Glutamatergic neuron (in vitro differentiated cells): ENCODE measurements around the gene NIFK. TPM values are rescaled to one million over a fixed set of nuclear protein-coding genes. Genes with fewer than 3 reads are reported as not detected.

Source experiments
- DNase-seq: peaks from one replicate; pipeline ENCODE4 v3.0.0; 2022
- H3K27ac Mint-ChIP-seq: one replicate; pipeline ENCODE4 v1.8.0; 2020; ENCODE audit warnings: mild to moderate bottlenecking, mixed read lengths, inconsistent platforms; ENCODE audit not compliant: unreplicated experiment
- H3K27me3 Mint-ChIP-seq: one replicate; pipeline ENCODE4 v1.8.0; 2020; ENCODE audit warnings: mild to moderate bottlenecking, moderate library complexity, mixed read lengths, inconsistent platforms; ENCODE audit not compliant: unreplicated experiment
- H3K36me3 Mint-ChIP-seq: one replicate; pipeline ENCODE4 v1.8.0; 2020; ENCODE audit warnings: mild to moderate bottlenecking, mixed read lengths, inconsistent platforms; ENCODE audit not compliant: unreplicated experiment
- H3K4me1 Mint-ChIP-seq: one replicate; pipeline ENCODE4 v1.8.0; 2020; ENCODE audit warnings: mild to moderate bottlenecking, low read depth, mixed read lengths, inconsistent platforms; ENCODE audit not compliant: unreplicated experiment
- H3K4me3 Mint-ChIP-seq: one replicate; pipeline ENCODE4 v1.8.0; 2020; ENCODE audit warnings: mild to moderate bottlenecking, mixed read lengths, inconsistent platforms; ENCODE audit not compliant: unreplicated experiment
- H3K9me3 Mint-ChIP-seq: one replicate; pipeline ENCODE4 v1.8.0; 2020; ENCODE audit warnings: mild to moderate bottlenecking, moderate library complexity, mixed read lengths, inconsistent platforms; ENCODE audit not compliant: unreplicated experiment
- total RNA-seq: library from RNA; stranded (reverse); fragmentation: NEBNext Ultra II Directional; extraction: Animal tissue kit (Norgen Biotek cat#: 25700); gene quantifications from one replicate; pipeline ENCODE4 v1.2.1, GENCODE V29; 2021; ENCODE audit not compliant: unreplicated experiment
- TF ChIP-seq, protein P1 (sequence below): fragments of 200-600 bp; sonication (generic); IDR thresholded peaks from one replicate; pipeline ENCODE4 v1.5.0; 2021; ENCODE audit not compliant: partially characterized antibody, unreplicated experiment

The NIFK gene
- total RNA-seq, 1 donor from 2014 or later = 38.5 TPM

DNA sequence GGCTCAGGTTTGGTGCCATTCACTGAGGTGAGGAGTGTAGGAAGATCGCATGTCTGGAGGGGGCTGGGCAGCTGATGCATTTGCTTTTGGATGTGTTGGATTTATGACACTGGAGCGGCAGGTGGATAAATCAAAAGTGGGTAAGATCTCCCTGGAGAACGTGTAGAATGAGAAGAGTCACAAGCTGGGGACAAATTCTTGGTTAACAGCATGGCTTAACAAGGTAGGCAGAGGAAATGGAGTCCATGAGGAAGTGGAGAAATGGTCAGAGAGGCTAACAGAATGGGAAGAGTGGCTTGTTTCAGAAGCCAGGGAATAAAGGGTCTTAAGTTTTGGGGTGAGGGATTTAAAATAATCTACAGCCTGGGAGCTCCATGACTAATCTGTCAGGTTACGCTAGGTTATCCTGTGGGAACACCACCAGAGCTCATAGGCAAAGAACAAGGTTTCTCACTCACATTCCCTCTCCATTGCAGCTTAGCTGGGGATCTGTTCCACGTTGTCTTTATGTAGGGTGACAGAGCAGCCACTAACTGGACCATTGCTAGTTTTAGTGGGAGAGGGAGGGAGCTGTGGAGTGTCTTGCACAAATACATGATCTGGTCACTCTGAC is 31.6 kb upstream of the NIFK start:
- Mint-ChIP-seq H3K27ac (peak overlapping the region; percentile 30), H3K9me3 (peaks cover 9% of the 10 kb centered on the region), H3K4me1 (peaks cover 24% of the 10 kb centered on the region), H3K27me3 (peaks cover 13% of the 10 kb centered on the region), H3K36me3 (no peaks in the 10 kb centered on the region), H3K4me3 (no peak overlapping the region)
- TF ChIP-seq, protein P1, sequence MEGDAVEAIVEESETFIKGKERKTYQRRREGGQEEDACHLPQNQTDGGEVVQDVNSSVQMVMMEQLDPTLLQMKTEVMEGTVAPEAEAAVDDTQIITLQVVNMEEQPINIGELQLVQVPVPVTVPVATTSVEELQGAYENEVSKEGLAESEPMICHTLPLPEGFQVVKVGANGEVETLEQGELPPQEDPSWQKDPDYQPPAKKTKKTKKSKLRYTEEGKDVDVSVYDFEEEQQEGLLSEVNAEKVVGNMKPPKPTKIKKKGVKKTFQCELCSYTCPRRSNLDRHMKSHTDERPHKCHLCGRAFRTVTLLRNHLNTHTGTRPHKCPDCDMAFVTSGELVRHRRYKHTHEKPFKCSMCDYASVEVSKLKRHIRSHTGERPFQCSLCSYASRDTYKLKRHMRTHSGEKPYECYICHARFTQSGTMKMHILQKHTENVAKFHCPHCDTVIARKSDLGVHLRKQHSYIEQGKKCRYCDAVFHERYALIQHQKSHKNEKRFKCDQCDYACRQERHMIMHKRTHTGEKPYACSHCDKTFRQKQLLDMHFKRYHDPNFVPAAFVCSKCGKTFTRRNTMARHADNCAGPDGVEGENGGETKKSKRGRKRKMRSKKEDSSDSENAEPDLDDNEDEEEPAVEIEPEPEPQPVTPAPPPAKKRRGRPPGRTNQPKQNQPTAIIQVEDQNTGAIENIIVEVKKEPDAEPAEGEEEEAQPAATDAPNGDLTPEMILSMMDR = no peak
- no peak for DNase-seq

GRCh38 chr2:121766624-121767023 is 29.9 kb upstream of the NIFK start:
- Mint-ChIP-seq H3K27me3 (peaks cover 7% of the 10 kb centered on the region), H3K27ac (no peak overlapping the region), H3K9me3 (peaks cover 2% of the 10 kb centered on the region), H3K4me1 (peaks cover 11% of the 10 kb centered on the region), H3K36me3 (no peaks in the 10 kb centered on the region), H3K4me3 (no peak overlapping the region)
- no peak for DNase-seq
- TF ChIP-seq, protein P1 = no peak

DNA sequence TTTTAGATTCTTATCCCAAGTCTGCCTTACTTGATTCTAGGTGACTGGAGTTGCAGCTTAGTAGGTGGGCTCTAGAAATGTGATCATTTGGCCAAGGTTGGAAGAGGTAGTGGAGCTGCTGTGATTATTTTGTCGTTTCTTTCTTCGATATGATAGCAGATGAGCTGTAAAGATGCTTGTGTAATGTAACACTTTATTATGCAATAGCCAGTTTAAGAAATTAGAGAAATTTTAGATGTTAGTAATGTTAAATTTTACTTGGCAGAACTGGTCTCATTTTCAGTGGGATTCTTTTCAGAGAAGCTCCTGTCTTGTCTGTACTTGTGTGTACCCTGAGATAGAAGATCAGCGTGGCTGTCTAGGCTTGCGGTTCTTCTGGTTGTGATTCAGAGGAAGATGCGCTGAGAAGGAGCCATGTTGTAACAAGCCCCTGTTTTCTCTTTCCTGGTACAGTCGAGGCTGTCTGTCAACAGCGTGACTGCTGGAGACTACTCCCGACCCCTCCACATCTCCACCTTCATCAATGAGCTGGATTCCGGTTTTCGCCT is 28.1 kb upstream of the NIFK start:
- H3K9me3 Mint-ChIP-seq = no peaks in the 10 kb centered on the region
- no peaks in the 10 kb centered on the region for H3K36me3 Mint-ChIP-seq

DNA sequence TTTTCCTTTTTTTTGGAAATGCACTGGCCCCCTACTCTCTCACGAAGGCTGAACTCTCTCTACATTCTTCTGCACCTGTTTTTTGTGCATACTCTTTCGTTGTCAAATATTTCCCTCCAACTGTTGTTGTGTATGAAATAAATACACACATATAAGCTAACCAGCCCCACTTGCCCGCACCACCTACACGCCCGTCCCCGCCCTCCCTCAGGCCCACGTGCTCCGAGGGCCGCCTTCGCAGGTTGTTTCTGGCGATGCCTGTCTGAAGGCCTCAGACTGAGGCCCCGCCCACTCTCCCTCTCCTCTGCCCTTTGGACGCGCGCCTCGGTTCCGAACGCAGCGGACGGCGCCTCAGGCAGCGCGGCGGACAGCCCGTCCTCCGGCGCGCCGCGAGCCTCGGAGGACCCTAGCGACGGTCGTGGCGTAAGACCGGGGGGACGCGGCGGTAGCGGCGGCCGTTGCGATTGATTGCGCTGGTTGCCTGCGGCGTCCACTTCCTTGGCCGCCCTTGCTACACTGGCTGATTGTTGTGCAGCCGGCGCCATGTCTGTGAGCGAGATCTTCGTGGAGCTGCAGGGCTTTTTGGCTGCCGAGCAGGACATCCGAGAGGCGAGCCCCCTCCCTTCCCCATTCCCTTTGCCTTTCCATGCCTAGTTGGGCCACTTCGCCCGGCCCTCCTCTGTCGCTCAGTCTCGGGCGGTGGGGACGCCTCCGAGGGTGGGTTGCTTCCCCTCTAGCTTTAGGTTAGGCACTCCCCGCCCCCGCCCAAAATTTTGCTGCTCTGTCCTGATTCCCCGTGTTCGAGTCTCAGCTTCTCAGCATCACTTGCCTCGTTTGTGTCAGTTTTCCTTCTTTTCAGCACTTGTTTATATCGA is 18.8 kb upstream of the NIFK start, which contains the start of gene TSN:
TSS of gene TSN (plus strand) at position 415 of the 875 bp plus-strand sequence. CDS start at position 544, 129 bp downstream.
- DNase-seq = peak; percentile 98
- peak within 1 kb of the TSS; percentile 97 for H3K4me3 Mint-ChIP-seq
- H3K27me3 Mint-ChIP-seq = peaks cover 10% of the 10 kb centered on the region
- peaks cover 5% of the 10 kb centered on the region for H3K4me1 Mint-ChIP-seq
- H3K36me3 Mint-ChIP-seq = no peaks in the 10 kb centered on the region
- peak within 1 kb of the TSS; percentile 94 for H3K27ac Mint-ChIP-seq
- TF ChIP-seq, protein P1 = no peak
- peaks cover 3% of the 10 kb centered on the region for H3K9me3 Mint-ChIP-seq

More for the DNA sequence above, 28.1 kb upstream of the NIFK start:
- DNase-seq = no peak
- Mint-ChIP-seq H3K4me3 (no peak overlapping the region), H3K27me3 (peaks cover 3% of the 10 kb centered on the region), H3K27ac (no peak overlapping the region), H3K4me1 (peaks cover 4% of the 10 kb centered on the region)
- TF ChIP-seq, protein P1 = no peak

DNA sequence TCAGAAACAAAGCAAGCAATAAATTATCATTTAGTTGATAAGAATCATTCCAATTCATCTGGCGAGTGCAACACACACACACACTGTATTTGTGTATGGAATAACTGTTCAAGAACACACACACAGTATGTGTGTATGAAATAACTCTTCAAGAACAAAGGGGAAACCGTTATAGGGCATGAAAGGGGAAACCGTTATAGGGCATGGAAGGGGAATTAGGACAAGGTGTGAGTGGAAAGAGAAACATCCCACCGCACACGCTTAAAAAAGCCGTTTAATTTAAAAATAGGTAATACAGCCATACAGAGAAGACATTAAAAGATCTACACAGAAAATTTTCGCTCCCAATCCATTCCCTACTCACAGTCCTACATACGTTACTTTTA is 18.2 kb upstream of the NIFK start:
- TF ChIP-seq, protein P1 = peak; percentile 12
- H3K4me1 Mint-ChIP-seq = peaks cover 5% of the 10 kb centered on the region
- H3K27ac Mint-ChIP-seq = peak overlapping the region; percentile 92
- peaks cover 3% of the 10 kb centered on the region for H3K9me3 Mint-ChIP-seq
- no peak for DNase-seq
- H3K27me3 Mint-ChIP-seq = peaks cover 10% of the 10 kb centered on the region
- peak overlapping the region; percentile 97 for H3K4me3 Mint-ChIP-seq
- H3K36me3 Mint-ChIP-seq = no peaks in the 10 kb centered on the region
